Trophoblast cell (in vitro differentiated cells and primary cell): ENCODE results near the gene CRIM1.

Experiments used
- DNase-seq, 2 donors: peaks; one replicate each; pipeline ENCODE4 v3.0.0-alpha.2; 2016
- H2AFZ ChIP-seq: 2 replicates; pipeline ENCODE4 v1.6.1; 2013; ENCODE audit warnings: low read length, moderate library complexity, mild to moderate bottlenecking; ENCODE audit not compliant: insufficient read depth, poor library complexity
- H2AK5ac ChIP-seq: 2 replicates; pipeline ENCODE4 v1.6.1; 2013; ENCODE audit warnings: mild to moderate bottlenecking, low read length
- H2BK120ac ChIP-seq: 2 replicates; pipeline ENCODE4 v1.6.1; 2013; ENCODE audit warnings: low read length, mild to moderate bottlenecking, moderate library complexity; ENCODE audit not compliant: insufficient read depth, poor library complexity
- H2BK12ac ChIP-seq: 2 replicates; pipeline ENCODE4 v1.6.1; 2013; ENCODE audit warnings: mild to moderate bottlenecking, low read length, moderate library complexity
- H2BK5ac ChIP-seq: 2 replicates; pipeline ENCODE4 v1.6.1; 2013; ENCODE audit warnings: low read length, low read depth, moderate library complexity, mild to moderate bottlenecking; ENCODE audit not compliant: poor library complexity
- H3K14ac ChIP-seq: 2 replicates; pipeline ENCODE4 v1.6.1; 2013; ENCODE audit warnings: mild to moderate bottlenecking, low read length
- H3K18ac ChIP-seq: 2 replicates; pipeline ENCODE4 v1.6.1; 2013; ENCODE audit warnings: mild to moderate bottlenecking, low read length
- H3K23ac ChIP-seq: 2 replicates; pipeline ENCODE4 v1.6.1; 2013; ENCODE audit warnings: low read length
- H3K27ac ChIP-seq: 2 replicates; pipeline ENCODE4 v1.5.1; 2013; ENCODE audit warnings: low read depth, mild to moderate bottlenecking, inconsistent platforms, low read length, moderate library complexity
- H3K27me3 ChIP-seq: 2 replicates; pipeline ENCODE4 v1.6.1; 2013; ENCODE audit warnings: inconsistent platforms, mild to moderate bottlenecking, low read length, moderate library complexity; ENCODE audit not compliant: insufficient read depth
- H3K36me3 ChIP-seq, 2 experiments: 1 replicate in 1 of 2; 2 replicates in 1 of 2; pipeline ENCODE4 v1.6.1; 2013; ENCODE audit warnings: low read length in 2 of 2, mild to moderate bottlenecking in 2 of 2, moderate library complexity in 1 of 2; ENCODE audit not compliant: insufficient read depth in 2 of 2, control insufficient read depth in 1 of 2
- H3K4ac ChIP-seq: 2 replicates; pipeline ENCODE4 v1.6.1; 2013; ENCODE audit warnings: low read depth, mild to moderate bottlenecking, low read length, moderate library complexity
- H3K4me1 ChIP-seq, 2 experiments: 1 replicate in 1 of 2; 2 replicates in 1 of 2; pipeline ENCODE4 v1.6.1; 2013; ENCODE audit warnings: low read length in 2 of 2, mild to moderate bottlenecking in 2 of 2, moderate library complexity in 1 of 2; ENCODE audit not compliant: insufficient read depth in 2 of 2, control insufficient read depth in 1 of 2
- H3K4me2 ChIP-seq: 2 replicates; pipeline ENCODE4 v1.6.1; 2013; ENCODE audit warnings: inconsistent platforms, mild to moderate bottlenecking, low read length, moderate library complexity
- H3K4me3 ChIP-seq: 2 replicates; pipeline ENCODE4 v1.5.1; 2013; ENCODE audit warnings: mild to moderate bottlenecking, low read depth, low read length, inconsistent platforms
- H3K79me1 ChIP-seq: one replicate; pipeline ENCODE4 v1.6.1; 2013; ENCODE audit warnings: low read length
- H3K79me2 ChIP-seq: 2 replicates; pipeline ENCODE4 v1.6.1; 2013; ENCODE audit warnings: low read length, mild to moderate bottlenecking; ENCODE audit not compliant: control insufficient read depth, insufficient read depth, poor library complexity
- H3K9ac ChIP-seq: 2 replicates; pipeline ENCODE4 v1.6.1; 2013; ENCODE audit warnings: mild to moderate bottlenecking, low read length
- H3K9me3 ChIP-seq: 2 replicates; pipeline ENCODE4 v1.6.1; 2013; ENCODE audit warnings: low read depth, mild to moderate bottlenecking, control low read depth, inconsistent platforms, low read length; ENCODE audit not compliant: insufficient read depth
- H4K12ac ChIP-seq: 2 replicates; pipeline ENCODE4 v1.6.1; 2013; ENCODE audit warnings: low read depth, mild to moderate bottlenecking, low read length, moderate library complexity
- H4K8ac ChIP-seq: 2 replicates; pipeline ENCODE4 v1.6.1; 2013; ENCODE audit warnings: low read depth, mild to moderate bottlenecking, low read length, moderate library complexity
- H4K91ac ChIP-seq: one replicate; pipeline ENCODE4 v1.6.1; 2013; ENCODE audit warnings: low read depth, mild to moderate bottlenecking, low read length, moderate library complexity
- WGBS: extraction: QIAGEN DNeasy Blood & Tissue Kit; methylation state at CpG from one replicate; pipeline ENCODE4 v1.1.7; 2013; ENCODE audit warnings: missing lambda C conversion rate; ENCODE audit not compliant: insufficient read length, insufficient coverage; ENCODE audit errors: extremely low coverage; 5-methylcytosine and 5-hydroxymethylcytosine counted together

The CRIM1 gene

DNA sequence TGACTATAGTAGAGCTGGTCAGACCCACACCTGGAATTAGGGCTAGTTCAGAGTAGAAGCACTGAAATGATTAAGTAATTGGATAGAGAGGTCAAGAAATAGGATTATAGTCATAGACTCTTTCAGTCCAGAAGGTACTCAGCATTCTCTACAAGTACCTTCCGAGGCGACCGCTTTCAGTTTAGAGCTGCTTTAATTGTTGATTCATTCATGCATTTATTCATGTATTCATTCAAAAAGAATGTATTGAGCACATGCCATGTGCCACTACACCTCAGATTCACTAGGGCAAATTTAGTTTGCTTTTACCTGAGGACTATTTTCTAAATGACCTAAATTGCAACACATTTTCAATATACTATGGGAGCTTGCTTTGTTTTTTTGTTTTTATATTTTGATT lies 48.7 kb downstream of the CRIM1 start:
- Histone ChIP-seq H4K8ac (no peak overlapping the region), H3K9me3 (no peaks in the 10 kb centered on the region), H3K4ac (no peak overlapping the region), H2BK120ac (no peak overlapping the region), H3K4me3 (no peak overlapping the region), H3K14ac (no peak overlapping the region), H3K79me2 (peaks cover 1% of the 10 kb centered on the region), H3K27ac (no peak overlapping the region), H3K36me3 (peaks cover 3% of the 10 kb centered on the region in 2 experiments), H2AFZ (no peak overlapping the region), H2BK12ac (no peak overlapping the region), H3K9ac (no peak overlapping the region), H3K4me2 (no peak overlapping the region), H3K27me3 (no peaks in the 10 kb centered on the region), H2AK5ac (no peak overlapping the region), H3K79me1 (no peaks in the 10 kb centered on the region), H3K4me1 (peaks cover 4 to 10% of the 10 kb centered on the region in 2 experiments), H3K18ac (no peak overlapping the region), H4K91ac (no peak overlapping the region), H2BK5ac (no peak overlapping the region), H4K12ac (no peak overlapping the region), H3K23ac (no peak overlapping the region)
- no CpG with 5 or more reads among the region's 3 CpGs for WGBS
- DNase-seq, result peak; percentile 11 to 44

DNA sequence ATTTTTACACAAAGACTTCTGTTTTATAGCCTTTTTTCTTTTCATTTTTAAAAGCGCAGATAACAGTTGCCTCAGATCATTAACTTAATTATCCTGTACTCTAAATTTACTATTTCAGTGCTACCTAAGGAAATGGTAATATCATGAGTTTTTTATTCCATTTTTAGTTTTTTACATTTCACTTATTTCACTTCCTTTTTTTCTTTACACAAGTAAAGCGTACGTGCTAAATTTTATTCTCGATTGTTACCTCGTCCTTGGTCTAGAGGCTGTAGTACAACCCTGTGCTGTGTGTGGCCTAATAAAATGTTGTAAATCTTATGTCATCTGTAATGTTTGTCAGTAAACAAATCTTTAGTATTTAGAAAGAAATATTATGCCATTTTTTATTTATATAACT lies 49.2 kb downstream of the CRIM1 start:
- no peak overlapping the region for H3K9ac ChIP-seq
- peaks cover 1% of the 10 kb centered on the region for H3K79me2 ChIP-seq
- peaks cover 3% of the 10 kb centered on the region in 2 experiments for H3K36me3 ChIP-seq
- H3K9me3 ChIP-seq, result no peaks in the 10 kb centered on the region
- DNase-seq, result no peak
- no CpG with 5 or more reads among the region's 5 CpGs for WGBS
- H2AK5ac ChIP-seq, result no peak overlapping the region
- H3K14ac ChIP-seq, result no peak overlapping the region
- no peak overlapping the region for H4K8ac ChIP-seq
- H3K4ac ChIP-seq, result no peak overlapping the region
- no peak overlapping the region for H3K18ac ChIP-seq
- no peak overlapping the region for H3K4me2 ChIP-seq
- peaks cover 4 to 10% of the 10 kb centered on the region in 2 experiments for H3K4me1 ChIP-seq
- no peak overlapping the region for H3K4me3 ChIP-seq
- no peak overlapping the region for H2BK120ac ChIP-seq
- H3K27me3 ChIP-seq, result no peaks in the 10 kb centered on the region
- no peak overlapping the region for H4K12ac ChIP-seq
- H2AFZ ChIP-seq, result no peak overlapping the region
- H3K79me1 ChIP-seq, result no peaks in the 10 kb centered on the region
- no peak overlapping the region for H2BK12ac ChIP-seq
- H2BK5ac ChIP-seq, result no peak overlapping the region
- no peak overlapping the region for H3K27ac ChIP-seq
- H4K91ac ChIP-seq, result no peak overlapping the region
- no peak overlapping the region for H3K23ac ChIP-seq

GRCh38 chr2:36405183-36405582 lies 49.6 kb downstream of the CRIM1 start:
- H3K4me1 ChIP-seq, result peaks cover 4 to 10% of the 10 kb centered on the region in 2 experiments
- no peak overlapping the region for H3K4me3 ChIP-seq
- H3K36me3 ChIP-seq, result peaks cover 3% of the 10 kb centered on the region in 2 experiments
- no peak overlapping the region for H2AK5ac ChIP-seq
- H3K9me3 ChIP-seq, result no peaks in the 10 kb centered on the region
- no peaks in the 10 kb centered on the region for H3K79me1 ChIP-seq
- no peak overlapping the region for H3K4me2 ChIP-seq
- no peak overlapping the region for H3K4ac ChIP-seq
- no peak overlapping the region for H3K18ac ChIP-seq
- H4K8ac ChIP-seq, result no peak overlapping the region
- peaks cover 1% of the 10 kb centered on the region for H3K79me2 ChIP-seq
- no peak overlapping the region for H2BK5ac ChIP-seq
- no peak overlapping the region for H4K12ac ChIP-seq
- no peak overlapping the region for H3K23ac ChIP-seq
- no peak overlapping the region for H2BK12ac ChIP-seq
- H3K9ac ChIP-seq, result no peak overlapping the region
- no peaks in the 10 kb centered on the region for H3K27me3 ChIP-seq
- no peak overlapping the region for H3K27ac ChIP-seq
- H3K14ac ChIP-seq, result no peak overlapping the region
- WGBS, result no CpG with 5 or more reads among the region's 5 CpGs
- H2AFZ ChIP-seq, result no peak overlapping the region
- no peak overlapping the region for H4K91ac ChIP-seq
- DNase-seq, result no peak
- H2BK120ac ChIP-seq, result no peak overlapping the region

- H3K14ac ChIP-seq, result no peak overlapping the region
- H3K4me1 ChIP-seq, result peaks cover 4 to 10% of the 10 kb centered on the region in 2 experiments
- no peak overlapping the region for H4K91ac ChIP-seq
- H2AK5ac ChIP-seq, result no peak overlapping the region
- no peak overlapping the region for H3K4me3 ChIP-seq
- H3K4ac ChIP-seq, result no peak overlapping the region
- no peak overlapping the region for H2AFZ ChIP-seq
- no CpG with 5 or more reads among the region's 3 CpGs for WGBS
- H3K18ac ChIP-seq, result no peak overlapping the region
- no peaks in the 10 kb centered on the region for H3K9me3 ChIP-seq
- H4K12ac ChIP-seq, result no peak overlapping the region
- H3K36me3 ChIP-seq, result peaks cover 3% of the 10 kb centered on the region in 2 experiments
- no peak overlapping the region for H4K8ac ChIP-seq
- H3K9ac ChIP-seq, result no peak overlapping the region
- H3K4me2 ChIP-seq, result no peak overlapping the region
- no peak overlapping the region for H2BK120ac ChIP-seq
- no peaks in the 10 kb centered on the region for H3K27me3 ChIP-seq
- H3K27ac ChIP-seq, result no peak overlapping the region
- no peak overlapping the region for H2BK5ac ChIP-seq
- H3K23ac ChIP-seq, result no peak overlapping the region
- DNase-seq, result no peak
- peaks cover 1% of the 10 kb centered on the region for H3K79me2 ChIP-seq
- H2BK12ac ChIP-seq, result no peak overlapping the region
- H3K79me1 ChIP-seq, result no peaks in the 10 kb centered on the region
Observed at GRCh38 chr2:36406296-36406695, 50.7 kb downstream of the CRIM1 start.
